Measurements from ENCODE around the gene WDPCP. TPM values are rescaled to one million over a fixed set of nuclear protein-coding genes. Genes with fewer than 3 reads are reported as not detected.
"Not testable (repeated sequence)": the region's sequence is repeated elsewhere in the genome, so short reads cannot be mapped to it uniquely, and the experiment has no call there.

WDPCP gene
- total RNA-seq, 1 donor from 2014 or later = 13.3 TPM

- H3K4me1 ChIP-seq = no peaks in the 10 kb centered on the region
- H3K36me3 ChIP-seq = no peaks in the 10 kb centered on the region
Measured at GRCh38 chr2:63572001-63572400, 16.3 kb downstream of the WDPCP start.

GRCh38 chr2:63571291-63571690 lies 17.0 kb downstream of the WDPCP start:
- Histone ChIP-seq H3K27me3 (no peaks in the 10 kb centered on the region), H3K4me3 (no peak overlapping the region), H3K27ac (no peak overlapping the region), H3K36me3 (no peaks in the 10 kb centered on the region), H3K4me1 (no peaks in the 10 kb centered on the region), H3K9me3 (no peaks in the 10 kb centered on the region)
- intact Hi-C loops (cut with DNase I) = no loop called here
- DNase-seq (ENCODE audit: extremely low spot score in 2 of 2) = no peak
- TF ChIP-seq POLR2A (IDR thresholded peaks at IDR 0.05) (no peak), POLR2AphosphoS5 (IDR thresholded peaks at IDR 0.05; ENCODE audit: insufficient read depth in 1 of 2, low read depth in 1 of 2) (no peak)
- TF ChIP-seq, protein P1, sequence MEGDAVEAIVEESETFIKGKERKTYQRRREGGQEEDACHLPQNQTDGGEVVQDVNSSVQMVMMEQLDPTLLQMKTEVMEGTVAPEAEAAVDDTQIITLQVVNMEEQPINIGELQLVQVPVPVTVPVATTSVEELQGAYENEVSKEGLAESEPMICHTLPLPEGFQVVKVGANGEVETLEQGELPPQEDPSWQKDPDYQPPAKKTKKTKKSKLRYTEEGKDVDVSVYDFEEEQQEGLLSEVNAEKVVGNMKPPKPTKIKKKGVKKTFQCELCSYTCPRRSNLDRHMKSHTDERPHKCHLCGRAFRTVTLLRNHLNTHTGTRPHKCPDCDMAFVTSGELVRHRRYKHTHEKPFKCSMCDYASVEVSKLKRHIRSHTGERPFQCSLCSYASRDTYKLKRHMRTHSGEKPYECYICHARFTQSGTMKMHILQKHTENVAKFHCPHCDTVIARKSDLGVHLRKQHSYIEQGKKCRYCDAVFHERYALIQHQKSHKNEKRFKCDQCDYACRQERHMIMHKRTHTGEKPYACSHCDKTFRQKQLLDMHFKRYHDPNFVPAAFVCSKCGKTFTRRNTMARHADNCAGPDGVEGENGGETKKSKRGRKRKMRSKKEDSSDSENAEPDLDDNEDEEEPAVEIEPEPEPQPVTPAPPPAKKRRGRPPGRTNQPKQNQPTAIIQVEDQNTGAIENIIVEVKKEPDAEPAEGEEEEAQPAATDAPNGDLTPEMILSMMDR (IDR thresholded peaks at IDR 0.05) = no peak

More at GRCh38 chr2:63572001-63572400, 16.3 kb downstream of the WDPCP start:
- Histone ChIP-seq H3K9me3 (no peaks in the 10 kb centered on the region), H3K27me3 (no peaks in the 10 kb centered on the region), H3K4me3 (no peak overlapping the region), H3K27ac (no peak overlapping the region)
- intact Hi-C loops (cut with DNase I) = no loop called here
- no peak for DNase-seq (ENCODE audit: extremely low spot score in 2 of 2)
- TF ChIP-seq, protein P1 (IDR thresholded peaks at IDR 0.05) = no peak
- TF ChIP-seq POLR2AphosphoS5 (IDR thresholded peaks at IDR 0.05; ENCODE audit: insufficient read depth in 1 of 2, low read depth in 1 of 2) (no peak), POLR2A (IDR thresholded peaks at IDR 0.05) (no peak)

- intact Hi-C loops (cut with DNase I) = no loop called here
- Histone ChIP-seq H3K9me3 (no peaks in the 10 kb centered on the region), H3K36me3 (no peaks in the 10 kb centered on the region), H3K4me3 (no peak overlapping the region), H3K27me3 (no peaks in the 10 kb centered on the region), H3K27ac (no peak overlapping the region), H3K4me1 (no peaks in the 10 kb centered on the region)
- no peak for DNase-seq (ENCODE audit: extremely low spot score in 2 of 2)
- TF ChIP-seq POLR2A (IDR thresholded peaks at IDR 0.05) (no peak), POLR2AphosphoS5 (IDR thresholded peaks at IDR 0.05; ENCODE audit: insufficient read depth in 1 of 2, low read depth in 1 of 2) (no peak)
- TF ChIP-seq, protein P1 (IDR thresholded peaks at IDR 0.05) = no peak
Measured at GRCh38 chr2:63569740-63570139, 18.5 kb downstream of the WDPCP start.

GRCh38 chr2:63562751-63563150 lies 25.5 kb downstream of the WDPCP start:
- Histone ChIP-seq H3K27ac (no peak overlapping the region), H3K27me3 (no peaks in the 10 kb centered on the region), H3K9me3 (no peaks in the 10 kb centered on the region), H3K4me1 (no peaks in the 10 kb centered on the region), H3K4me3 (no peak overlapping the region), H3K36me3 (no peaks in the 10 kb centered on the region)
- no peak for DNase-seq (ENCODE audit: extremely low spot score in 2 of 2)
- no peak for TF ChIP-seq POLR2A (IDR thresholded peaks at IDR 0.05)
- TF ChIP-seq, protein P1 (IDR thresholded peaks at IDR 0.05) = no peak
- intact Hi-C loops (cut with DNase I) = no loop called here

- H3K4me3 ChIP-seq; H3K9me3 ChIP-seq; DNase-seq (ENCODE audit: extremely low spot score in 2 of 2); H3K27ac ChIP-seq; intact Hi-C loops (cut with DNase I); H3K4me1 ChIP-seq; H3K27me3 ChIP-seq; H3K36me3 ChIP-seq: not testable (repeated sequence)
Measured at GRCh38 chr2:63558922-63559321, 29.4 kb downstream of the WDPCP start.

- DNase-seq (ENCODE audit: extremely low spot score in 2 of 2); H3K27me3 ChIP-seq; H3K4me3 ChIP-seq; H3K36me3 ChIP-seq; intact Hi-C loops (cut with DNase I); H3K27ac ChIP-seq; H3K9me3 ChIP-seq; H3K4me1 ChIP-seq: not testable (repeated sequence)
Measured at GRCh38 chr2:63557819-63558218, 30.5 kb downstream of the WDPCP start.

All from vagina (tissue), 2 donors.